Colon (tissue), 2 donors: ENCODE measurements around the gene TXK.
A peak's percentile ranks its signal among the peaks of the same experiment; 100 is the strongest.

Experiments used
- FAIRE-seq: peaks from 2 replicates; lab custom pipeline; 2012; peaks lifted over from hg19 to GRCh38; lab: Jason Lieb, UNC
- donor health status: control.
- donor health status: control.

TXK gene

DNA sequence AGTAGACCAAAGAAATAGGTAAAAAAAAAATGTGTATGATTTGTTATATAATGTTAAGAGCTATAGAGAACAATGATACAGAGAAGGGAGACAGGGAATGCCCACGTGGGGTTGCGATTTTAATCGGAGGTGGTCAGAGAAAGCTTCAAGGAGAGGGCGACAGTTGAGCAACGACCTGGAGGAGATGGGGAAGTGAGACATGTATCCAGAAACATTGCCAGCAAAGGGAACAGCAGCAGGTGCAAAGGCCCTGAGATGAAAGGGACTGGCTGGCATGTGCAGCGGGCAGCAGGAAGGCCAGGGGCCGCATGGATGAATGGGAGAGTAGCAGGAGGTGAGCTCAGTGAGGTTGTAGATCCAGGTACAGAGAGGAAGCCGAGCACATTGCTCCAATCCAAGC, 84.6 kb downstream of the TXK start:
- no peak for FAIRE-seq

DNA sequence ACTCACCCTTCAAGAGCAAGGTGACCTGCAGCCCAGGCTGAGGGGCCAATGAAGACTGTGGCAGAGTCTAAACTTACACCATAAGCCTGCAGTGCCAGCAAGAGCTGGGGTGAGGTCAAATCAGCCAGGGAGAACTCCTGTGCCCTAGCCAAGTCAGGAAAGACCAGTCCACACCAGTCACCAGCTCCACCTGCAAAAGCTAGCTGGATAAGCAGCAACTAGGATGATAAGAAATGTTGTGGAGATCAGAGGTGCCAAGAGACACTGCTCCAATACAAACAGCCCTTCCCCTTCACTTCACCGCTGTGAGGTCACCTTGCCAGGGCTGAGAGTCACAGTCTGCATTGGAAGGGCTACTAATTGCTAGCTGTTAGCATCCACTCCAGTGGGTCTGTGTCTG, 86.2 kb downstream of the TXK start:
- no peak for FAIRE-seq

DNA sequence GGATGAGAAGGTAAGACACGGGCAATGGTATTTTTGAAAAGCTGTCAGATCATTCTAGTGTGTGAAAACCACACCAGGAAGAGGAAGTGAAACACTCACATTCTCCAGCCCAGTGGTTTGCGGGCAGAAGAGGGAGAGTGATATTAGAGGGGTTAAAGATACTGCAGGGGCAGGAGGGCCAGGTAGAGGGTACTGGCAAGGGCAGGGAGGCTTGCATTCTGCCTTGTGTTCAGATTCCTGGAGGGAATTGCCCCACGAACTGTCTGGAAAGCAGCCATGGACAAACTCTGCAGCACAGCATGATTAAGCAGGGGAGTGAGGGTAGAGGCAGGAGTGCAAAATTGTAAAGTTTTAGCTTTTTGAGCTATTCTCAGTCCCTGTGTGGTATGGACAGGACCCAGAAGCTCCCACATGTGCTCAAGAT, 86.6 kb downstream of the TXK start:
- no peak for FAIRE-seq

DNA sequence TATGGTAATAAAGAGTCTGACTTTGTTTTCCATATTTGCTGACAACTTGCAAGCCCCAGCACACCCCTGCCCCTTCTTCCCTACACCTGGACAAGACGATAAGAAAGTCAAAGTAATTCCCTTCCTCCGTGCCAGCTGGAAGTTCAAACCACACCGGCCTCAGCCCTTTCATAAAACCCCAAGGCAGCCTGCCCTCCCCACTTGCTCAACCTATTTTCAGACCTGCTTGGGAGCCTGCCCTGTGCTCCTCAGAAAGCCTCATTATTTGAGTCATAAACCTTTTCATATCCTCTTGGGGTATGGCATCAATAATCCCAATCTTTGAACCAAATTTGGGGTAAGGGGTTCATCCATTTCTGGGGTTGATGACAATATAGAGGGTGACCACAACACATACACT, 88.0 kb downstream of the TXK start:
- no peak for FAIRE-seq

DNA sequence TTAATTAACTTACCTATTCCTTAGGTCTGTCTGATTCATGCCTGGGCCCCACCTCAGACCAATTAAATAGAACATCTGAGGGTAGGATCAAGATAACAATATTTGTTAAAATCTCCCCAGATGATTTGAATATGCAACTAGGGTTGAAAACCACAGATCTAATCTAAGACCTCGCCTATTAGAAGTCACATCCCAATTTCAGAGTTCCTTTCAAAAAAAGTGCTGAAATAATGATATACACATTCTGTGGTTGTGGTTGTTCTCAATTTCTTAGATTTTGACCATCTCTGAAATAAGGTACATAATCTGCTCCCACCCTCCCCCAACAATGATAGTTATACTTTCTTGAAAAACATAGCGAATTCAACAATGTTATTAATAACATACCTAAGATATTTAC, 89.8 kb downstream of the TXK start:
- FAIRE-seq, result no peak

DNA sequence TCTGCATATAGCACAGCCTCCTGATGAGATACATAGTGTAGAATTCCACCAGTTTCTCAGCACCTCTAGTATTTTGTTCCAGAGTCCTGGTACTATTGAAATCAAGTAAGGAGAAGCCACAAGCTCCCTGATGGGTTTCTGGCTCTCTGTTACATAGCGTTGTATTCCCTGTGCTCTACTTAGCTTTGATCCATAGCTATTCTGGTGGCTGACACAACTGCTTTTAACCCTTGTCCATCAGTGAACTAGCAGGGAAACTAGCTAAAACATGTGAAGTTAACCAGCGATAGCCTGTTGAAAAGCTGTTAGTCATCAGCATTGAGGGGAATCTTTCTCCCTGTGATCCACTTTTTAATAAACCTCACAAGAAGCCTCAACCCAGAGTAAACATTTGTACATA, 90.5 kb downstream of the TXK start:
- FAIRE-seq, result no peak

DNA sequence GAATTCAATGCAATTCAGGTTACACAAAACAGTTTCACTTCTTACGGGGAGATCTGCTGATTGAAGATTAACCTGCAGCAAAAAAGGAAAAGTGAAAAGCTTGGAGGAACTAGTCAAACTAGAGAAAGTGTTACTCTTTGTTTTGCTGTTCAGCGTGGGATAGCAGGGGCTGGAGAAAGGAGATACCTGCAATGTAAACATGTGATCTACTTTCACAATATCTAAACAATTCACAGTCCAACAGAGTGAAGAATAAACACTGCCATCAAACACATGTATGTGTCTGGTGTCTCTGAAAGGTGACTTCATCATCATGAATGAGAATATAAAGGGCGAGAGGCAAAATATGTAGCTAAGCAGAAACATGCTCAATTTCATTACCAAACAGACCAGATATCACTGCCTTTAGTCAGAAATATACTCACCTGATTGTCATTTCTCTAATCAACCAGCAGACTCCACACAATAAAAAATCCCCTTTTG, 91.0 kb downstream of the TXK start:
- no peak for FAIRE-seq

DNA sequence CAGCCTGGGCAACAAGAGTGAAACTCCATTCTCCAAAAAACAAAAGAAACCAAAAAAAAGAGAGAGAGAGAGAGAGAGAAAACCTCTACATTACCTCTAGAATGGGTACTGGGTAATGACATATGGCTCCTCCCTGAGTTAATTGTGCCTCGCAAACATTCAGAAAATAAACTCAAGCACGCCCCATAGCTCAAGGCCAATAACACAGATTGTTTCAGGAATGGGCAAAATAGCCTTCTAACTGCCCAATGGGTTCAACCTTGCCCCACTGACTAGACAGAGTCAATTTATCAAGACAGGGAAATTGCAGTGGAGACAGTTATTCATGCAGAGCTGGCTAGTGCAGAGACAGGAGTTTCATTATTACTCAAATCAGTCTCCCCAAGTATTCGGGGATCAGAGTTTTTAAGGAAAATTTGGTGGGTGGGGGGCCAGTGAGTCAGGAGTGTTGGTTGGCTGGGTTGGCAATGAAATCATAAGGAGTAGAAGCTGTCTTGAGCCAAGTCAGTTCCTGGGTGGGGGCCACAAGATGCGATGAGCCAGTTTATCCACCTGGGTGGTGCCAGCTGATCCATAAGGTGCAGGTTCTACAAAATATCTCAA, 92.4 kb downstream of the TXK start:
- no peak for FAIRE-seq

DNA sequence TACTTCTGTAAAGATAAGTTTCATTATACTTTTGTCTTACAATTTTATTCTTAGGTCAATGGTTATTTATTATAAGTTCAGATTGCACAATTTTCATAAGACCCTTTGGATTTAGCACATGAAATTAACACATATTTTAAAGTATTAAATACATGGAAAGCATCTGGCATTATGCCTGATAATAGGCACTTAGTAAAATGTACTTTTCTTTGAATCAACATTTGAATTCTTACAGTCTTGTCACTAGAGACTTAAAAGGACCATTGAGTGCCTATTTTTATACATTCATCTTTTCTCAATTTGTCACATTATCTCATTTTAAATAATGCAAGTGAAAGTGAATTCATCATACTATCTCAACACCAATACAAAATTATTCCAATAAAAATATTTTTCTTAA, 94.5 kb downstream of the TXK start:
- peak; percentile 43 for FAIRE-seq

DNA sequence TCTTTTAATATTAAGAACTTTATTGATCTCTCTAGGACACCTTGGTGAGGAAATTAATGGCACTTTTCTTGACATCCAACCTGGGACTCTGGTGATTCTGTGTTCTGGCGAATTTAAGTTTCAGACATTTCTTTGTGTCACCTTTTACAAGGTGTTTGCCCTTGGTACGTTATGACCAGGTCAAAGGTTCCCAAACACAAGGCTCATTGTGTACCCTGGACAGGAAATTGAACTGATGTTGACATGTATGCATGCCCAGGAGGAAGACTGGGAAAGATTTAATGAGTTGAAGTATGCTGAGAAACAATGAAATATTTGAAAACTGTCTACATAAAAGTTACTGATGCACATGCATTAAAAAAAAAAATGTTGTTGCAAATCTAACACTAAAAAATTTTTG, 95.4 kb downstream of the TXK start:
- FAIRE-seq, result no peak

DNA sequence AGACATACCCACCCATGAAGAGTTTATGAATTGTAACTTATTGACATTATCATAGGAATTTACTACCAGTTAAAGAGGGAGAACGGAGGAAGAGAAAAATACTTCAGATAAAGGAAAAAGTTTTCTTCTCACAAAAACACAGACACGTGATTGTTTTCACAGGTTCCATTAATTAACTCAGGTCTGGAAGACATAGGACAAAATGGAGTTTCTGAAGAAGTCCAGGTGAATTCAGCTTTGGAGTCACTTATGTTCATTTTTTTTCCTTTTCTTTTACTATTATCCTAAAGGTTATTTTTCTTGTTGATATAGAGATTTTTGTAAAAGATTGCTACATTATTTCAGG, 97.0 kb downstream of the TXK start:
- no peak for FAIRE-seq

DNA sequence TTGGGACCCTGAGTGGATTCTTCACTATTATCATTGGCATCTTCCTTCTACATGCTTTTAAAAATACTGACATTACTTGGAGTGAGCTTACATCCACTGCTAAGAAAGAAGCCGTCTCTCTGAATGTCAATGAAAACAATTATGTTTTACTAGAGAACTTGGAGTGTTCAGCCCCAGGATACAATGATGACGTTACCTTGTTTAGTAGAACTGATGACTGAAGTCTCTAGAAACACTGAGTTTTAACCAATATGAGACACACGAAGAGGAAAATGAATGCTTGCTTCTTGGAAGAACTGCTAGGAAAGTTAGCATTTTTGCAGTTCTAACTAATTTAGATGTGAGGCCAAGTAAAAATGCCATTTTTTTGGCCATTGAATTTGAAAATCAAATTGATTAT, 98.1 kb downstream of the TXK start:
- no peak for FAIRE-seq

DNA sequence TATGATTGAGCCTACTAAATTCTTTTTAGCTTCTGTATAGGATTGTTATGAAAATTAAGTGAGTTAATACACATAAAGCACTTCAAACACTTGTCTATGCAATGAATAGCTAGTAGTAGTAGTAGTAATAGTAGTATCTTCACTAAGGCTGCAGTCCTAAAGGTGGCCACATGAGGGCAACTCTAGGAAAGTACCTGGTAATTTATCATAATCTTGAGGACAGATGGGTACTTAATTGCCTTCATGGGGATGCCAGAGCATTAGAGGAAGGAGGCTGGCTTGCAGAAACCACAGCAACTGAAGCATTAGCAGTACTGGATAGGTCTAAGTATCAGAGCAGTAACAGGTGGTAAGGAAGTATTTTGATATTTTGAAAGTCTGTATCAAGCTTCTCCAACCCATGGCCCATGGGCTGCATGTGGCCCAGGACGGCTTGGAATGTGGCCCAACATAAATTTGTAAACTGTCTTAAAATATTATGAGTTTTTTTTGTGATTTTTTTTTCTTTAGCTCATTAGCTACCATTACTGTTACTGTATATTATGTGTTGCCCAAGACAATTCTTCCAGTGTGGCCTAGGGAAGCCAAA, 100.1 kb downstream of the TXK start:
- peak; percentile 21 for FAIRE-seq

DNA sequence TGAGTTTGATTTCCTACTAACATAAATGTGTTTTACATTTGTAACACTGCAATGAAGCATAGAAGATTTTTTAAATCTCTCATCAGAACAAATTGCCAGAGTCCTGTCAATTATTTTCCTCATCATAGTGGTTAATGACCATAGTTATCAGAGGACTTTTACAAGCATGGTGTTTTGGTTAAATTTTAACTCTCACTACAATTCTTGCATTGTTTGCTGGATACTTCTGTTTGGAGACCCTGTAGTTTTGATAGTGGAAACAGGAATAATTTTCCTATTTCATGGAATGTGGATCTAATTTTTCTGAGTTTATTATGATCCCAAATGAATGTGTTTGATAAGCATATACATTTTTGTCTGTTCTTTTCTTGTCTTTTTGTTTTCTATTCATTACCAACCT, 100.6 kb downstream of the TXK start:
- peak; percentile 72 for FAIRE-seq

DNA sequence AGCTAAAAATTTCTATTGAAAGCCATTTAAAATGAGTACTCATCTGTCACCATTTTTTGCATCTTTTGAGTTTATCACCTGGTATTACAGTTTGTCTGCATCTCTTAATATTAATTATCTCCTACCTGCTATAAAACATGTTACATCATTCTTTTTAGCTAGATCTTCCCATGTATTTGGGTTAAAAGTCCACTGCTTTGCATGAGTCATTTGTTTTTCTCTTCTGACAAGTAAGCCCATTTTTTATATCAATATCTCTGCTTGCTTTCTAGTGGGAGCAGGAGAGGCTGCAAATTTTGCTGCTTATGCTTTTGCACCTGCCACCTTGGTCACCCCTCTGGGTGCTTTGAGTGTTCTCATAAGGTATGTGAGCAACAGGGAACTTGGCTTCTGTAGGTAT, 101.3 kb downstream of the TXK start:
- FAIRE-seq, result no peak

DNA sequence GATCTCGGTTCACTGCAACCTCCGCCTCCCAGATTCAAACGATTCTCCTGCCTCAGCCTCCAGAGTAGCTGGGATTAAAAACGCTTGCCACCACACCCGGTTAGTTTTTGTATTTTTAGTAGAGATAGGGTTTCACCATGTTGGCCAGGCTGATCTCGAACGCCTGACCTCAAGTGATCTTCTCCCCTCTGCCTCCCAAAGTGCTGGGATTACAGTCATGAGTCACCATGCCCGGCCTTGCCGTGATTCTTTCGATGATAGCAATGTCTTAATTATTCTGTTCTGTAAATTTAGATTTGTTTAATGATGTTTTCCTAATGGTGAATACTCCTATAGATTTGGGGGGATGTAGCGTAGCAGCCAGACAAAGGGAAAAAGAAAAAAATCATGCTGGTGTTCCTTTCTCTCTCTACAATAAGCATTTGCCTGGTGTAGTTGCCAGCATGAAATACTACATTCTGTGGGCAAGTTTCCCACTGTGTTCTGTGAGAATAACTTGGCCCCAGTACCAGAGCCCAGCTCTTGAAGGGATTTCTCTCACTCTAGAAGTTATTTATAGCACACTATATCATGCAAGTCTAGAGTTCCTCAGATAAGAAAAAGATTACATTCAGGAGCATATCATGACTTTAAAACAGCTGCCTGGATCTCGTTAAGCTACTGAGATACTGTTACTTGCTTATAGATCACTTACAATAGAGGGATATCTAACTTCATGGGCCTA, 102.1 kb downstream of the TXK start:
- FAIRE-seq, result no peak

DNA sequence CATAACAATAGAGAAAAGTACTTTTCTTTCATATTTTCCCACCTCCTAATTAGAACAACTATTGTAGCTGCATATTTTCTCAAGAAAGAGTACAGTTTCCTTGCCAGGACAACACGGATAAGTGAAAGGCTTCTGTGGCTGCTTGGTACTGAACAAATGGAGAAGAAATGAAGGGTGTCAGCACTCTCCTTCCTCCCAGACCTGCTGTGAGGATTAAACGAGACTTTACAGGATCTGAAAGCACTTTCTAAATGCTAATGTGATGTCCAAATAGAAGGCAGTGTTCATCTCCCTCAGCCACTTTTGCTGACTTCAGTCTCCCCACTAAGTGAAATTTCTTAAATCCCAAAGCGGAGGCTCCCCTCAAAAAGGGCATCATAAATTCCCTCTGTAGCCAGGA, 103.6 kb downstream of the TXK start:
- FAIRE-seq, result no peak

DNA sequence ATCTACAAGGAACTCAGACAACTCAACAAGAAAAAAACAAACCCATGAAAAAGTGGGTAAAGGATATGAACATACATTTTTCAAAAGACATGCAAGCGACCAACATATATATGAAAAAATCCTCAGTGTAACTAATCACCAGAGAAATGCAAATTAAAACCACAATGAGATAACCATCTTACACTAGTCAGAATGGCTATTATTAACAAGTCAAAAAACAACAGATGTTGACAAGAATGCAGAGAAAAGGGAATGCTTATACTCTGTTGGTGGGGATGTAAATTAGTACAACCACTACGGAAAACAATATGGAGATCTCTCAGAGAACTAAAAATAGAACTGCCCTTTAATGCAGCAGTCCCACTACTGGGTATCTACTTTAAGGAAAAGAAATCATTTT, 105.4 kb downstream of the TXK start:
- FAIRE-seq, result peak; percentile 49

DNA sequence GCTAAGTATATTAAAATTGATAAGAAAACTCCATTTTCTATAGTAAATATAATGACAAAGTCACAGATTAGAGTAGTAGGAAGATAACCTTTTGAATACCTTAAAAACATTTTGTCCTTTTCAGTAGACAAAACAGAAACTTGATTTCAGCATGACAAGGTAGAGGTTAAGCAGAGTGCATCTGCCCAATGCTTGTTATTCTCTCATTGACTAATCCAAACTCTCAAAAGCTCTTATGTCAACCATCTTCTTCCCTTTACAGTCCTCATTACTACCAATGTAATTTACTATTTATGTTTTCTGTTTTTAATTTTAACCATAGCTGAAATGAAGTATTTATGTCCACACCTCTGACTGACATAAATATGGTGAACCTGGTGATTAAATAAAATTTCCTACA, 106.4 kb downstream of the TXK start:
- FAIRE-seq, result no peak

DNA sequence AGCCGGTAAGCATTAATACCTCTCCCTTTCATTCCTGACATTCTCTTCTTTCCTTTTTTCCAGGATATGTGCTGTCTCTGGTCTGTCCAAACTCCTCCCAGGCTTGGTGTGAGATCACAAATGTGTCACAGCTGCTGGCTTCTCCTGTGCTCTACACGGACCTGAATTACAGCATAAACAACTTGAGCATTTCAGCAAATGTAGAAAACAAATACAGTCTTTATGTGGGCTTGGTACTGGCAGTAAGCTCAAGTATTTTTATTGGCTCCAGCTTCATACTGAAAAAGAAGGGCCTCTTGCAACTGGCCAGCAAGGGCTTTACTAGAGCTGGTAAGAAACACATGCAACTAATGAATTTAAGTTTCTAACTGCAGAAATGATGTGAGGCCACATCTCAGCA, 109.0 kb downstream of the TXK start:
- no peak for FAIRE-seq

DNA sequence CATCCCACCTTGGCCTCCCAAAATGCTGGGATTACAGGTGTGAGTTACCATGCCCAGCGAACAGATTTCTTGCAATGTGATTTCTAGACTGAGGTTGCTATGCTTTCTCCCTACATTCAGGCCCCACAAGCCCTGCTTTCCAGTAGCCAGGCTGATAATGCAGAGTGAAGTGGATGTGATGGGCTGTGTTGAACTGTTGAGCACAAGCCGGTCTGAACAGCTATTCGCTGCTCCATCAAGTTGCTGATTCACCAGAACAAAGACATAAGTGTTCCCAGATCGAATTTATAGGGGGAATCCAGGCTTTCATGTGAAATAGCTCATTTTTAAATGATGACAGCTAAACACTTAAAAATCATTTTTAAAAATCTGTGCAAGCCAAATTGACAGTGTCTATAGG, 109.5 kb downstream of the TXK start:
- FAIRE-seq, result no peak

DNA sequence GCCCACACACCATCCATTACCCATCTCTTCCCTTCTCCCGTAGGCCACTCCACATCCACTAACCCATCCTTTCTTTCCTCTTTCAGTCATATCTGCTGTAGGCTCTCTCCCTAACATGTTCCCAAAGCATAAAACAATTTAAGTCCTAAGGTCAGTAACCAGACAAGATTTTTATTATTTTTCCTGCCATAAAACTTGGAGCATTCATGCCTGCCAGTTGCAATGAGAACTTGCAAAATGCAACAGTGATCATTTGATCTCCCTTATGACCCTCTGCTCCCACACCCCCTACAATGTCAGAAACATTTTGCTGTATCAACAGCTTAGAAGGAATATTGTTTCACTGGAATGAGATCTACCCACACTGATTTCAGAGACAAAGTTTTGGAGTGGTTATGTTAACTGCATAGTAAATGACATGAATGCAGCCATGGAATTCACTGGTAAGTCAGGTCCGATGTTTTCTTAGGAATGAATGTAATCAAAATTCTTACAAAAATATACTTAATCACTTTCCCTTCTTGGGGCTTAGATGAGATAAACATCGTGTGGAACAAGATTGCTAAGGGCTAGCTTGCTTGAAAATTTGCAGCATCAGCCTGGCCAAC, 111.8 kb downstream of the TXK start:
- no peak for FAIRE-seq

DNA sequence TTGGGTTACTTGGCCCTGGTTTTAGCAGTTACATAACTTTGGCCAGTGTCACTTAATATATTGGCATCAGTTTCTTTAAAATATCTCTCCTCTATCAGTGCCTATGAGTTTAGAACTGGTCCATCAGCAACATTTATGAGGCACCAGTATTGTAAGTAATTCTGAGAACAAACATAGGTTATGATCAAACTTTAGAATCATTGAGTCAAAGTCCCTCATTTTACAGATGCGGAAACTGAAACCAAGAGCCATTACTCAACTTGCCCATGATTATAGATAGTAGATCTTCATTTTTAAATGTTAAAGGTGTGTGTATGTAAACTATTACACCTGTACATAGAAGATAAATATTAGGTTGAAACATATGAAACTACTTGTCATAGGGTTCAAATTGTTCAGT, 113.0 kb downstream of the TXK start:
- no peak for FAIRE-seq

DNA sequence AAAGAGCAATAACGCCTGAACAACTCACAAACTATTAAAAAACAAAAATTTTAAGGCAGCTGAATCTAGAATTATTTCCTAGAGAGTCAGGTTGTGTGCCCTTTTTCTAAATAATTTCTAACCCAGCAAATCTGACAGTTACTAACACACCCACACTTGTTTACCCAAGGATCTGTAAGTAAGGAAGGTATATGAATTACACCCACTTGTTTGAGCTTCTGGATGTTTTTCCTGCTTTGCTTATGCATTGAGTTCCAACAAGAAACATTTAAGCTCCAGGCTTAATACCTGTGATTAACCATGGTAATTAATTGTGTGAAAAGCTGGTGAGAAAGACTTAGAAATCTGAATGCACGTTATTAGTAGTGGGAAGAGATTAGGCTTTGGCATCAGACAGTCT, 115.9 kb downstream of the TXK start:
- FAIRE-seq, result no peak
